Colon (tissue), 2 donors: Measurements from ENCODE around the gene POU6F2.

Experiments used
- FAIRE-seq: peaks from 2 replicates; lab custom pipeline; 2012; peaks lifted over from hg19 to GRCh38; lab: Jason Lieb, UNC
- donor health status: control.
- donor health status: control.

The POU6F2 gene

GRCh38 chr7:39355664-39356063, 378.0 kb downstream of the POU6F2 start:
- FAIRE-seq: no peak

GRCh38 chr7:39356172-39356925, 378.6 kb downstream of the POU6F2 start:
- no peak for FAIRE-seq

DNA sequence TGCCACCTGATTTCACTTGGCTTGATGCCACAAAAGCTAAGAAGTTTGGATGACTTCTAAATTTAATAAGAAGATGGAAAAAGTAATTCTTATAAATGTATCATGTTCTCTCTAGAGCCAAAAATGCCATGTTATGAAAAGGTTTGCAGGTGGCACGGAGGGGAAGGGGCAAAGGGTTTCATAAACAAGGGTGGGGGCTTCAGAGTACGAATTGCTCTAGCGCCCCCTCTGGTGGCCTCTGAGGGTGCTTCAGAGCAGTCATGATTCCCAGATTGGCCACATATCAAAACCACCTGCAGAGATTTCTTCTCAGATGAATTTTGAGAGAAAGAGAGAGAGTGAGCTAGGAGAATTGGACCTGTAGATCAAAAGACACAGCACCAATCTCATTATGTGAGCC, 379.9 kb downstream of the POU6F2 start:
- FAIRE-seq: no peak

DNA sequence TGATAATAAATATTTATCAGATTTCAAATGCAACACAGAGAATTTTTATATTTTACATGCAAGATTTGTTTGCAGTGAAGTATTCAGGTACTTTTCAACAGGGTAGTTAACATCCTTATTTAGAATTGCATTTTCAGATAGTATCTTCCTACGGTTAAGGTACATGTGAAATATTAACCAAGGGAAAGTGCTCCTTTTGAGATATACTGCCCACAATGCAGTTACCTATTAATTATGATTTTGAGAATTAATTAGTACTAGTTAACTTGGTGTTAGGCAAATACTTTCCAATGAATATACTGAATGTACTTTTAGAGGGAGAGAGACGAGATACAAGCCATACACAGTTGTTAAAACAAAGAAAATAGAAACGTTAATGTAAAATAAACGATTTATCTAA, 382.3 kb downstream of the POU6F2 start:
- FAIRE-seq: no peak

- no peak for FAIRE-seq
These were observed 383.1 kb downstream of the POU6F2 start for GRCh38 chr7:39360766-39361165.

GRCh38 chr7:39365751-39366295, 388.1 kb downstream of the POU6F2 start:
- no peak for FAIRE-seq

- no peak for FAIRE-seq
These were observed 389.7 kb downstream of the POU6F2 start for GRCh38 chr7:39367451-39367850.

- FAIRE-seq: no peak
These were observed 390.2 kb downstream of the POU6F2 start for GRCh38 chr7:39367943-39368342.

DNA sequence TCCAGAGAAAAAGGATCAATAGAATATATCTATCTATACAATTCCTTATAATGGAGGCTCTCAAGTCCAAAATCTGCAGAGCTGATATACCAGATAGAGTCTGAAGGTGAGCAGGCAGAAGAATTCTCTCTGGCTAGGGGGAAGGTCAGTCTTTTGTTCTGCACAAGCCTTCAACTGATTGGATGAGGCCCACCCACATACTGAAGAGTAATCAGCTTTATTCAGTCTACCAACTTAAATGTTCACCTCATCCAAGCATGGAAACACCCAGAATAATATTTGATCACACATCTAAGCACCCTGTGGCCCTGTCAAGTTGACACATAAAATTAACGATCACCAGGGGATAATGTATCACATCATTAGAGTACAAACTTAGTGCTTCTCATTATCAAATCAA, 394.7 kb downstream of the POU6F2 start:
- FAIRE-seq: no peak

DNA sequence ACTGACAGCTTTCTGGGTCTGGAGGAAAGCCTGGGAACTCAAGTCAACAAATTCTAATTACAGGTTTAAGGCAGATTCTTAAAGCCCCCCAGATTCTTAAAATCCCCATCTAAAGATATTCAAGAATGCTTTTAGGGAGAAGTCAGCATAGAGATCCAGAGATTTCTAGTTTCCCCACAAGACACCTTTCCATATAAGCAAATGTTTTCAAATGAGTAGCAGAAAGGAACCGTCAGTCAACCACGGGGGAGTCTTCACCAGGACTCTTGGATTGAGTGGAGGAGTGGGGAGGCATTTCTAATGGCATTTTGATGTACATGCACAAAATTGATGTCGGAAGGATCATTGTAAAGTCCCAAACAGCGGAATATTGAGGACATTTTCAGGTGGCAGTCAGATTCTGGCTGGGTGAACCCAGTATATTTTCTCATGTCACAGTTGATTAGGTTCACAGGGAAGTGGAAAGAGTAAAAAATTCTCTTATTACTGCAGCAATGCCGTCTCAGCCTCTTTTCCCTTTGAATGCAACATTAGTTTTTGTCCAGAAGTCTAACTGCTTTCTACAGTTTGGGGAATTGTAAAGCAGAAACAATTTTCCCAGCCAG, 396.8 kb downstream of the POU6F2 start:
- no peak for FAIRE-seq

DNA sequence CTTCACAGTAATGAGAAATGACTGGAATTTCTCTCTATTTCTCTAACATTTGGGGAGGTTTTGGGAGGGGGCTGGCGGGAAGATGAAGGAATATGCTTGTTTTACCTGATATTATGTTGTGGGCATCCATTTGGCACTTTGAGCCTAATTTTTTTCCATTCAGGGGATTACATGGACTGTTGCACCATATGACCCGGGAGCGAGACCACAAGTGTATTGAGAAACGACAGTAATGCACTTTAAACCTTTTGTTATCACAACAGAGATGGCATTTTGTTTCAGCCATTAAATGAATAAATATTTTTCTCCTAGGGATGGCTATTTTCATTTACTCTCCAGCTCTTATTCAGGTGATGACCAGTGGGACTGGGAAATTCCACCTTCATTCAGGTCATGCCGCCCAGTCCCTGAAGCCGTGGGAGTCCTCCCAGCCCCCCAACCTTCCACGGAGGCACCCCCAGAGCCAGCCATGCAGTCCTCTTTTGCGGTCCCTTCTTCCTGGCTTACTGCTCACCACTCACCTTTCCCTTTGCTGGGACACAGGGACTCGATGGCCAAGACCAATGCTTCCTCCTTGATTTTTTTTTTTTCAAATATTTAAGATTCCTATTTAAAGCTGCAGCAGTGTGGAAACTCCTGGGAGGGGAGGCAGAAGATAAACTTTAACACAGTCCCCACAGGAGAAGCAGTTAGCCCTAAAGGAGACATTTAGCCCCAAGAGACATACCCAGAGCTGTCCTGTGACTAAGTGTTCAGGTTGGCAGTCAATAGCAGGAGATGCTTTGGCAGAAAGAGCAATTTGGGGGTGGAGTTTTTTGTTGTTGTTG, 397.6 kb downstream of the POU6F2 start:
- FAIRE-seq: no peak

- no peak for FAIRE-seq
These were observed 398.1 kb downstream of the POU6F2 start for GRCh38 chr7:39375874-39376190.

DNA sequence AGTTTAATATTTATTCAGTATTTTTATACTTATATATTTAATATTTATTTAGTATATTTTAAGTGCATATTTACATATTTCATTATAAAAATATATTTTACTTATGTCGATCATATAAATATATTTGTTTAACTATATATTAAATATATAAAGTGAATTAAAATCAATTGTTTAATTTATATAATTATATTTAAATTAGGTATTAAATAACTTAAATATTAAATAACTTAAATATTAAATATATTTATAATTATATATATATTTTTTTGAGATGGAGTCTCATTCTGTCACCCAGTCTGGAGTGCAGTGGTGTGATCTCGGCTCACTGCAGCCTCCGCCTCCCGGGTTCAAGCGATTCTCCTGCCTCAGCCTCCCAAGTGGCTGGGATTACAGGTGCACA, 399.2 kb downstream of the POU6F2 start:
- peak; percentile 98 for FAIRE-seq

DNA sequence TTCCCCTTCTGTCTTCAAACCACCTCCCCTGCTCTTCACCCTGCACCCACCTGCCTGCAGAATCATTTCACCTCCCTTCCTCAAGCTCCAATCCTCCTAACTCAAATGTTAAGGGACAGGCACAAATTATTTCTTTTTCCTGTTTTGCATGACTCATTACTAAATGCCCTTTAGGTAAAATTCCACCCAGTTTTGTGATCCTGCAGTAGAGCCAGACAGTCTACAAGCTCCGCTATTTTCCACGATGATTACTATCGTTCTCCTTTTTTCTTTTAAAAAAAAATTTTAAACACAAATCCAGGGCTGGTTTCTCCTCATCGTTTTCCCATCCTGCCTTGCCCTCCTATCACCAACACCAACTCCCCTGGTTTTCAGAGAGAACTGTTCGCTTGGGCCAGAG, 401.7 kb downstream of the POU6F2 start:
- FAIRE-seq: no peak

DNA sequence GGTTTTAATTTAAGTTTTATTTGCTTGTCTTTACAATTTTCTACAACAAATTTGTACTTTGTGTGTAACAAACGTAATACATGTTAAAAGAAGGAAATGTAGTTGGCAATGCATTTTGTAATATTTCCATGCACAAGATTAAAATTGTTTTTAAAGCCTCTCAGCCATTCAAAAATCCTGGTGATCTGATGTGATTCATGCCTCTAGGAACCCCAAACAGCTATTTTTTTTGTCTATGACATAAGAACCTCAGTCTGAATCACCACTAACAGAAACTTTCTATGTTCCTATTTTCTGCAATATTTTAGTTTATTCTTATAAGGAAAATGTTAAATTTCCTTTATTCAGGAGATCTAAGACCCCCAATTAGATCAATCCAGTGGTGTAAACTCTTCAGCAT, 405.4 kb downstream of the POU6F2 start:
- FAIRE-seq: no peak

GRCh38 chr7:39384386-39384785, 406.7 kb downstream of the POU6F2 start:
- FAIRE-seq: no peak

- no peak for FAIRE-seq
These were observed 409.0 kb downstream of the POU6F2 start for GRCh38 chr7:39386718-39387117.

GRCh38 chr7:39392151-39392550, 414.4 kb downstream of the POU6F2 start:
- no peak for FAIRE-seq

DNA sequence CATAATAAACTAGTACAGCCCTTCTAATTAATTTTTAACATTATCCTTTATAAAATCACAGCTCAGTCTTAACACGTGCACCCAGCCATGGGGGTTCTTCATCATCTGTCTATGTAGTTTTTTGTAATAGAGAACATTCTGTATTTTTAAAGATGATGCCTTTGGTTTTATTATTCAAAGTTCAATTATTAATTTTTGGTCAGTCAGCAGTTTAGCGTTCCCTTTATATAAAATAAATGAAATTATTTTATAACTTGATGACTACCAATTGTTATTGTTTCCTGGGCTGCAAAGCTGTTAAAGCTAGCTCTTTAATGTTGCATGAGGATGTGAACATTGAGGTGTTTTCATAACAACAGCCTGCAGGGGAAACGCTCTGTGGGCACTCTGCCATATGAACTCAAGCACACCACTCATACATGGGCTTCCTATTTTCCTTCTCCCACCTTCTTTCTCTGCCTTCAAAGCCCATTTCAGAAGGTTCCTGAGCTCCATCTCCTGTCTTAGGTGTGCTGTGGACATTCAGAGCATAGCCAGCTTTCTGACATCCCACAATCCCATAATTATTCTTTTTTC, 416.5 kb downstream of the POU6F2 start:
- no peak for FAIRE-seq

GRCh38 chr7:39399458-39399857, 421.7 kb downstream of the POU6F2 start:
- no peak for FAIRE-seq

DNA sequence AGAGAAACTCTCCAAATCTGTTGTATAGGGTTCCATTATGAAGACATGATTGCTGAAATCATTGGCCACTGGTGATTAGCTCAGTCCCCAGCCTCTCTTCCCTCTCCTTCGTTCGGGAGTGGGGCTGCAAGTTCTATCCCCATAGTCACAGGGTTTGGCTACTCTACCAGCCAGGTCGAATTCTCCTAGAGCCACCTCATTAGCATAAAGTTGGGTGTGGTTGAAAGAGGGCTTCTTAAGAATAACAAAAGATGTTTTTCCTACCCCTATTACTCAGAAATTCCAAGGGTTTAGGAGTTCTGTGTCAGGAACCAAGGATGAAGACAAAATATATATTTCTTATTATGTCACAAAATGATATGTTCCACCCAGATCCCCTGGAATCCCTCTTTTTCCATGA, 422.3 kb downstream of the POU6F2 start:
- FAIRE-seq: no peak

DNA sequence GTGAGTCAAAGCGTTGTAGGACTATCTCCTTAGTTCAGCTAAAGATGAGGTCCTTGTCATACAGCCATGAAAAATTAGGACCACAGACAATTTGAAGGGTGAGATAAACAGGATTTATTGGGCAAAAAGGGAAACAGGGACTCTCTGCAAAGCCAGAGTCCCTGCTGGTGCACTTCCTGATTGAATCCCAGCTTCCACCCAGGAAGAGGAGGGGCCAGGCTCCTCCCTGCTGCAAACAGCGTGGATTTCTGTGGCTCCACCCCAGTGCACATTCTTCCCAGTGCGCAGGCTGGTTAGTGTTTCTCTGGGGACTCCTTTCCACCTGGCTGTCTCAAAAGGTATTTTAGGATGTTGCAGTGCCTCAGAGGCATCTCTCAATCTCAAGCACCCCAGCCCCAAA, 423.1 kb downstream of the POU6F2 start:
- FAIRE-seq: no peak

DNA sequence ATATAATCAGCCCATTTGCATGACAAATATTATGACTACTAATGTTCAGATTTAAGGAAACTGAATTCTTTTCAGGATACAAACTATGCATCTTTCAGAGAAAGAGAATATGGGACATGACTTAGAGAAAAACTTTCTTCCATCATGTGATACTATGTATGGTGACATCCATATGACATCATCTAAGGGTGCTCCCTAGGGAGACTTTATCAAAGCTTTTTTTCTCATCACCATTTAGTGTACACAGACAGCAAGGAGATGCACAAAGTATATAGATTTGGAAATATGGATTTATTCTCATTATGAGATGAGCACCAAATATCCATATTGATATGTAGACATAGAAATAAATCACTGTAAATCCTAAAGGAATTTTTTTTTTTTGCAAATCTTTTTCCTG, 424.3 kb downstream of the POU6F2 start:
- FAIRE-seq: no peak
